Neutrophil (primary cell): Measurements from ENCODE around the gene PSMG4.
"Not testable (repeated sequence)": the region's sequence is repeated elsewhere in the genome, so short reads cannot be mapped to it uniquely, and the experiment has no call there.

Experiments used
- H3K27ac ChIP-seq: fragments of 200-600 bp; sonication (generic); 2 replicates; pipeline ENCODE4 v1.5.1; 2016; ENCODE audit warnings: mild to moderate bottlenecking, moderate library complexity
- H3K27me3 ChIP-seq: fragments of 200-600 bp; sonication (generic); 2 replicates; pipeline ENCODE4 v1.6.0; 2016; ENCODE audit warnings: mild to moderate bottlenecking
- H3K36me3 ChIP-seq: fragments of 200-600 bp; sonication (generic); 2 replicates; pipeline ENCODE4 v1.5.1; 2017
- H3K4me1 ChIP-seq, 2 experiments: fragments of 200-600 bp in 1 of 2; sonication (generic) in 1 of 2; 1 replicate in 1 of 2; 2 replicates in 1 of 2; pipeline versions ENCODE4 v1.5.1 to v1.6.1; 2013 to 2016; ENCODE audit warnings: low read depth in 1 of 2, low read length in 1 of 2, mild to moderate bottlenecking in 1 of 2, moderate library complexity in 1 of 2; ENCODE audit not compliant: control insufficient read depth in 1 of 2, insufficient read depth in 1 of 2
- H3K4me3 ChIP-seq, 2 experiments: fragments of 200-600 bp in 1 of 2; sonication (generic) in 1 of 2; 1 replicate in 1 of 2; 2 replicates in 1 of 2; pipeline ENCODE4 v1.5.1; 2013 to 2016; ENCODE audit warnings: low read depth in 1 of 2, low read length in 1 of 2, mild to moderate bottlenecking in 1 of 2, moderate library complexity in 1 of 2
- H3K9me3 ChIP-seq: fragments of 200-600 bp; sonication (generic); 2 replicates; pipeline ENCODE4 v1.5.1; 2016
- TF ChIP-seq, protein P1 (sequence below): fragments of 200-600 bp; sonication (generic); IDR thresholded peaks from 2 replicates; pipeline ENCODE4 v1.5.1; 2016; ENCODE audit warnings: antibody characterized with exemption

Gene PSMG4

DNA sequence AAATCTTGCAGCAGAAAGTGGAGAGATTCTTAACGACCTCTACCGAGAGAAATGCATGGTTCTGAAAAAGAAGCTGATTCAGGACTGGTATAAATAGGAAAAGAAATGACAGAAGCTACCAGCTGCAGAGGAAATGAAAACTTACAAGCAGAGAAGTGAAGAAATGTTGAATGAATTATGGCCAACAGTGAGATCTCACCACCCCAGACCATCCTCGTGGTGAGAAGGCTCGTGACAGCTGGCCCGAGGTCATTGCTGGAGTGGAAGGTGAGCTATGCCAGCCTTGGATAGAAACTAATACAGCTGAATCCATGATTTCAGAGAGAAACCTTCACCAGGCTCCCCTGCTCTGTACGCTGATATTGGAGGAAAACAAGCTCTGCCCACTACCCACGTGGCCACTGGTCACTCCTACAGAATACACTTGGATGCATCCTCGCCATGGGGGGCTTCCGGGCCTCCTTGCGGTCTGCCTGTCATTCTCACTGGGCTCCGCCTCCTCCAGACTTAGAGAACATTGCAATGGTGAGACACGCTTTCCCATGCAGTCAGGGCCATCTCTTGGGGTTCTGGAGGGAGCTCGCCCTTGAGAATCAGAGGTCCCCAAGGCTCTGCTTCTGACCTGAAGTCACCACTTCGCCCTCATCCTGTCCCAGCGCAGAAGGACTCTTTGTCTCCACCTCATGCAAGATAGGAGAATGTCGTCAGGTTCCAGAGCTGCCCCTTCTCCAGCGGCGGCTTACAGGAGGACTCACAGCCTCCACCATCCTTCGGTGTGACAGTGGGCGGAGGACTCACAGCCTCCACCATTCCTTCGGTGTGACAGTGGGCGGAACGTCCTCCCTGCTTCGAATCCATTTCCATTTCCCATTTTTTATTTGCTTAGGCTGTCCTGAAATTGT is 20.7 kb upstream of the PSMG4 start:
- H3K9me3 ChIP-seq = no peaks in the 10 kb centered on the region
- H3K4me1 ChIP-seq = no peaks in the 10 kb centered on the region
- no peaks in the 10 kb centered on the region for H3K36me3 ChIP-seq
- no peak overlapping the region for H3K4me3 ChIP-seq
- no peak overlapping the region for H3K27ac ChIP-seq
- TF ChIP-seq, protein P1, sequence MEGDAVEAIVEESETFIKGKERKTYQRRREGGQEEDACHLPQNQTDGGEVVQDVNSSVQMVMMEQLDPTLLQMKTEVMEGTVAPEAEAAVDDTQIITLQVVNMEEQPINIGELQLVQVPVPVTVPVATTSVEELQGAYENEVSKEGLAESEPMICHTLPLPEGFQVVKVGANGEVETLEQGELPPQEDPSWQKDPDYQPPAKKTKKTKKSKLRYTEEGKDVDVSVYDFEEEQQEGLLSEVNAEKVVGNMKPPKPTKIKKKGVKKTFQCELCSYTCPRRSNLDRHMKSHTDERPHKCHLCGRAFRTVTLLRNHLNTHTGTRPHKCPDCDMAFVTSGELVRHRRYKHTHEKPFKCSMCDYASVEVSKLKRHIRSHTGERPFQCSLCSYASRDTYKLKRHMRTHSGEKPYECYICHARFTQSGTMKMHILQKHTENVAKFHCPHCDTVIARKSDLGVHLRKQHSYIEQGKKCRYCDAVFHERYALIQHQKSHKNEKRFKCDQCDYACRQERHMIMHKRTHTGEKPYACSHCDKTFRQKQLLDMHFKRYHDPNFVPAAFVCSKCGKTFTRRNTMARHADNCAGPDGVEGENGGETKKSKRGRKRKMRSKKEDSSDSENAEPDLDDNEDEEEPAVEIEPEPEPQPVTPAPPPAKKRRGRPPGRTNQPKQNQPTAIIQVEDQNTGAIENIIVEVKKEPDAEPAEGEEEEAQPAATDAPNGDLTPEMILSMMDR = no peak
- peaks cover 83% of the 10 kb centered on the region for H3K27me3 ChIP-seq

DNA sequence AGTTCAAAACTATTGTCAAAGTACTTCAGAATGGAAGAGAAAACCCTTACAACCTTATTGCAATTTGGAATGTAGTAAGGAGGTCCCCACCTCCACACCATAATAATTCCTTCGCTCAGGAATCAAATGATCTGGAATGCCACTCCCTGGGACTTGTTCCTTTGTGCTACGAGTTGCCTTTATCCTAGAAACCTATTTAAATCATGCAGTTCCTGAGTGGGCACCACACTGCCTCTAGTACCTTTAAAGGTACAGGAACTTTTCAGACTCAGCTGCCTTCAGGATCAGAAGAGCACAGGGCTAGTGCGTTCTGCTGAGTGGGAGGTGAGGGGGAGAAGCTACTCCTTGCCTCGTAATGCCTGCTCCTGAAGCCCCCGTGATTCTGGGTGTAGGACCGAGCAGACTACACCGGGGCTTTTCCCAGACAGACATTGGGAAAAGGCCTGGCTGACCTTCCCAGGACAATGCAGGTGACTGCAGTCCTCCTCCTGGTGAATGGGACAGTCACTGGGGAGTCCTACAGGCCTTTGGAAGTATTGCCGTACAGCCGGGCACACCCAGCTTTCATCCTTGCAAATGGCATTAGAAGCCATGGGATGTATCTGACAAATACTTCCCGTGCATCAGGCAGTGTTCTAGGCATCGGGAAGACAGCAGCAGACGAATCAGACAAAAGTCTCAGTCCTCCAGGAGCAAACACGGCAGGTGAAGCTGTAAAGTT is 19.5 kb upstream of the PSMG4 start:
- TF ChIP-seq, protein P1 = no peak
- H3K27me3 ChIP-seq = peaks cover 83% of the 10 kb centered on the region
- no peak overlapping the region for H3K4me3 ChIP-seq
- no peaks in the 10 kb centered on the region for H3K9me3 ChIP-seq
- no peaks in the 10 kb centered on the region for H3K36me3 ChIP-seq
- no peak overlapping the region for H3K27ac ChIP-seq
- H3K4me1 ChIP-seq = no peaks in the 10 kb centered on the region

DNA sequence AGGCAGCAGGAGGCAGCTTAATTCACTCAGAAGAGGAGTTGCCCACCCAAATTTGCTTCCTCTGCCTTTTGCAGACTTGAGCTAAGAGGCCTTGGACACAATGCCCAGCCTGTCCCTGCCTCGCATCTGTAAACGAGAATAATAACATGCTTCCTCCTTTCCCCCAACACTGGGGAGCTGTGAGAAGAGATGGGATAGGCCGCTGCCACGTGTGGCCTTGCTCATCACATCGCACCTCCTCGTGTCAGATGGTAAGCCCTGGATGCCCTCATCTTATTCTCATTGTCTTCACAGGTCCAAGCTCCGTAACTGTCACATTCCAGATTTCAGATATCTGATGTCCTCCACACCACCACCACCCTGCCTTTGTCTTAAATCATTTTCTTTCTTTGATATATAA is 18.2 kb upstream of the PSMG4 start:
- H3K4me3 ChIP-seq = no peak overlapping the region
- TF ChIP-seq, protein P1 = no peak
- H3K4me1 ChIP-seq = no peaks in the 10 kb centered on the region
- no peaks in the 10 kb centered on the region for H3K36me3 ChIP-seq
- peaks cover 79% of the 10 kb centered on the region for H3K27me3 ChIP-seq
- no peaks in the 10 kb centered on the region for H3K9me3 ChIP-seq
- H3K27ac ChIP-seq = no peak overlapping the region

DNA sequence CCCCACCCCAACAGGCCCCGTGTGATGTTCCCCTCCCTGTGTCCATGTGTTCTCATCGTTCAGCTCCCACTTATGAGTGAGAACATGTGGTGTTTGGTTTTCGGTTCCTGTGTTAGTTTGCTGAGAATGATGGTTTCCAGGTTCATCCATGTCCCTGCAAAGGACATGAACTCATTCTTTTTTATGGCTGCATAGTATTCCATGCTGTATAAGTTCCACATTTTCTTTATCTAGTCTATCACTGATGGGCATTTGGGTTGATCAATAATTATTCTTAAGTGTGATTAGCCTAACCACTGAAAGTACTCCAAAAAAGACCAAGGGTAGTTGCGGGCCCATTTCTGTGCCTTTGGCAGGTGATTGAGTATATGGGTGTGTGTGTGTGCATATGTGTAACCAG is 17.0 kb upstream of the PSMG4 start:
- not testable (repeated sequence) for H3K9me3 ChIP-seq, H3K36me3 ChIP-seq, H3K4me3 ChIP-seq, H3K27ac ChIP-seq, H3K4me1 ChIP-seq
- H3K27me3 ChIP-seq = peaks cover 78% of the 10 kb centered on the region

DNA sequence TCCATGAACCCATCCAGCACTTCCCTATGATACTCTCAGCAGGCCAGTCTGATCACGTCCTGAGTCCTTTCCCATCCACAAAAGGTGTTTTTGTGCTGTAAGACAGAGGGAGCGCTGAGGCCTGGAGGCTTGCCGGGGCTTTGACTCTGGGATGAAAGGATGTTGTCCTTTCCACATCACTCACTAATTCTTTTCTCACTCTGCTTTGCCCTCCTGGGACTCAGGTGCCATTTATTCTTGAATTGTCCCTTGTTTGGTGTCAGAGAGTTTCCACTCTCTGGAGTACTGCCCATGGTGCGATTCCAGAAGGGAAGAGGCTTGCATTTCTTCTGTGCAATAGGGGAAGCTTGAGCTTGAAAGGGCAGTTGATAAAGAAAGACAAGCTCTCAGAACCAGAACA is 16.0 kb upstream of the PSMG4 start:
- peaks cover 78% of the 10 kb centered on the region for H3K27me3 ChIP-seq
- TF ChIP-seq, protein P1 = no peak
- no peak overlapping the region for H3K4me3 ChIP-seq
- H3K27ac ChIP-seq = no peak overlapping the region
- H3K36me3 ChIP-seq = no peaks in the 10 kb centered on the region
- H3K4me1 ChIP-seq = no peaks in the 10 kb centered on the region
- H3K9me3 ChIP-seq = no peaks in the 10 kb centered on the region
